Measurements from ENCODE around the gene CDC73. TPM values are rescaled to one million over a fixed set of nuclear protein-coding genes. Genes with fewer than 3 reads are reported as not detected.
"Not testable (repeated sequence)": the region's sequence is repeated elsewhere in the genome, so short reads cannot be mapped to it uniquely, and the experiment has no call there.

CDC73 gene
- total RNA-seq, 1 donor from 2014 or later, result 71.1 TPM

DNA sequence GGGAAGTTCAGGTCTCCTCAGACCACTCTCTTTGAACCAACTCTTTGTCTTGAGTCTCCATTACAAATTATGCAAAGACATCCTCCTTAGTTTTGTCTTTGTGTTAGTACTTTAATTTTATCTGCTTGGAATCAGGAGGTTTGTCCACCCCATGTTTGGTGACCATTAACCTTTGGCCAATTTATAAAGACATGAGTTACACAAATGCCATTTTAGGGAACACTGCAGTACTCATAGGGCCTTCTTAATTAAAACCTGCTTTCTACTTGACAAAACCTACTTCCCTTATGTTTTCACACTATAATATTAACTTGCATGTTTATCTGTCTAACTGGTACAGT, 7.9 kb upstream of the CDC73 start:
- no peaks in the 10 kb centered on the region for H3K27me3 Mint-ChIP-seq (ENCODE audit: low read depth)
- H3K4me3 Mint-ChIP-seq, result no peak overlapping the region
- no peak overlapping the region for H3K27ac Mint-ChIP-seq
- TF ChIP-seq, protein P1, sequence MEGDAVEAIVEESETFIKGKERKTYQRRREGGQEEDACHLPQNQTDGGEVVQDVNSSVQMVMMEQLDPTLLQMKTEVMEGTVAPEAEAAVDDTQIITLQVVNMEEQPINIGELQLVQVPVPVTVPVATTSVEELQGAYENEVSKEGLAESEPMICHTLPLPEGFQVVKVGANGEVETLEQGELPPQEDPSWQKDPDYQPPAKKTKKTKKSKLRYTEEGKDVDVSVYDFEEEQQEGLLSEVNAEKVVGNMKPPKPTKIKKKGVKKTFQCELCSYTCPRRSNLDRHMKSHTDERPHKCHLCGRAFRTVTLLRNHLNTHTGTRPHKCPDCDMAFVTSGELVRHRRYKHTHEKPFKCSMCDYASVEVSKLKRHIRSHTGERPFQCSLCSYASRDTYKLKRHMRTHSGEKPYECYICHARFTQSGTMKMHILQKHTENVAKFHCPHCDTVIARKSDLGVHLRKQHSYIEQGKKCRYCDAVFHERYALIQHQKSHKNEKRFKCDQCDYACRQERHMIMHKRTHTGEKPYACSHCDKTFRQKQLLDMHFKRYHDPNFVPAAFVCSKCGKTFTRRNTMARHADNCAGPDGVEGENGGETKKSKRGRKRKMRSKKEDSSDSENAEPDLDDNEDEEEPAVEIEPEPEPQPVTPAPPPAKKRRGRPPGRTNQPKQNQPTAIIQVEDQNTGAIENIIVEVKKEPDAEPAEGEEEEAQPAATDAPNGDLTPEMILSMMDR (IDR thresholded peaks at IDR 0.05; ENCODE audit: unreplicated experiment), result no peak
- no peak for DNase-seq (ENCODE audit: low spot score in 2 of 2, unreplicated experiment in 2 of 2)
- no peaks in the 10 kb centered on the region for H3K9me3 Mint-ChIP-seq
- peaks cover 11% of the 10 kb centered on the region for H3K4me1 Mint-ChIP-seq
- no peaks in the 10 kb centered on the region for H3K36me3 Mint-ChIP-seq

DNA sequence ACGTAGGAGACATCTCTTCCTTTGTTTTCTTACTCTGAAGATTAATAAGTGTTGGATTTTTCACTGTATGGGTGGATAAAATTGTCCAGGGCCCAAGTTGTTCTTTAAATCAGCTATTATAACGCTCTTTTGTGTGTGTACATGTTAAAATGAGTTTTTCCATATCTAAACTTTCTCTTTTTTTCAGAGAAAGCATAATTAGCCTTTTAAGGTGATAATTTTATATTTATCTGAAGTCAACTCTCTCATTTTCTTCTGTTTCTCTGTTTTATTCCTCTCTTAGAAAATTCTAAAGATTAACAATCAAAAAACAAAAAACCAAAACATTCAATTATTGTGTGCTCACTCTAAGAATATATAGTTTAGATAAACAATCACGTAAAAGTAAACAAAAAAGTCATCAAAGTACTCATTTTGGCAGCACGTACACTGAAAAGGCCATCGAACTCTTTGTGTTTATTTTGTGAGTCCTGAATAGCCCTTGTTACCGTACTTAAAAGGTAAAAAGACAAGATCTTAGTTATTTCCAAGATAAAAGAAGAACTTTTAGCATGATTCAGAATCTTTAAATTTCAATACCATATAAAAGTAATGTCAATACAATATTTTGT, 7.2 kb upstream of the CDC73 start:
- H3K4me1 Mint-ChIP-seq, result peaks cover 11% of the 10 kb centered on the region
- no peak overlapping the region for H3K27ac Mint-ChIP-seq
- no peaks in the 10 kb centered on the region for H3K36me3 Mint-ChIP-seq
- no peak for DNase-seq (ENCODE audit: low spot score in 2 of 2, unreplicated experiment in 2 of 2)
- no peaks in the 10 kb centered on the region for H3K27me3 Mint-ChIP-seq (ENCODE audit: low read depth)
- no peaks in the 10 kb centered on the region for H3K9me3 Mint-ChIP-seq
- no peak overlapping the region for H3K4me3 Mint-ChIP-seq
- TF ChIP-seq, protein P1 (IDR thresholded peaks at IDR 0.05; ENCODE audit: unreplicated experiment), result no peak

DNA sequence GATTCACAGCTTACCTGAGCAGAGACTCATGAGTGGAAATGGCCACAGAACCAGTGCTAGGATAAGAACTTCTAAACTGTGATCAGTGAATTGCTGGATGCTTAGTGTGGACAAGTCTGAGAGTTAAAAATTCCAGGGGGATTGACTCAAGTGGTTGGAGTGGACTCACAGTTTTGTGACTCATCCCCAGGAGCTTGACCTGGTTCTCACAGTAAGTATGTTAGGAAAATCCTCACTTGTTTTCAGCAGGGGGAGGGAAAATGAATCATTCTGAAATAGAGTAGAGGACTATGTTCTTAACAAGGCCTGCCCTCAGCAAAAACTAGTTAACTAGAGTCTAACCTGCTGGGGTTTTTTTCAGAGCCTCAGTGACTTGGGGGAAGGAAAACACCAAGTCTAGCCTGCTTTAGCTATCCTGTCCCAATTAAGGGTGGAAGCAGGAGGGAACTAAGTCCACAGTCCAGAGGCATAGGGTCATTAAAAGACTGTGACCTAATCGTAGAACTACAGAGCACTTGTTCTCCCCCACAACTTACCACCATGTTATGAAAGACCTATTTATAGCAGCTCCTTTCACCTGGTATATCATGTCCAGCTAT, 6.1 kb upstream of the CDC73 start:
- no peak for DNase-seq (ENCODE audit: low spot score in 2 of 2, unreplicated experiment in 2 of 2)
- Mint-ChIP-seq H3K27me3 (ENCODE audit: low read depth) (no peaks in the 10 kb centered on the region), H3K9me3 (no peaks in the 10 kb centered on the region), H3K4me1 (peaks cover 11% of the 10 kb centered on the region), H3K36me3 (no peaks in the 10 kb centered on the region), H3K27ac (no peak overlapping the region), H3K4me3 (no peak overlapping the region)
- TF ChIP-seq, protein P1 (IDR thresholded peaks at IDR 0.05; ENCODE audit: unreplicated experiment), result no peak

DNA sequence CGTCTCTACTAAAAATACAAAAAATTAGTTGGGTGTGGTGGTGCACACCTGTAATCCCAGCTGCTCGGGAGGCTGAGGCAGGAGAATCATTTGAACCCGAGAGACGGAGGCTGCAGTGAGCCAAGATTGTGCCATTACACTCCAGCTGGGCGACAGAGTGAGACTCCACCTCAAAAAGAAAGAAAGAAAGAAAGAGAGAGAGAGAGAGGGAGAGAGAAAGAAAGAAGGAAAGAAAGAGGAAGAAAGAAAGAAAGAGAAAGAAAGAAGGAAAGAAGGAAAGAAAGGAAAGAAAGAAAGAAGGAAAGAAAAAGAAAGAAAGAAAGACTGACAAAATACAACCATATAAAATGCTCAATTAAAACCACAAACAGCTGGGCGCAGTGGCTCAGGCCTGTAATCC, 4.7 kb upstream of the CDC73 start:
- not testable (repeated sequence) for DNase-seq (ENCODE audit: low spot score in 2 of 2, unreplicated experiment in 2 of 2); H3K36me3 Mint-ChIP-seq; H3K4me3 Mint-ChIP-seq; H3K27ac Mint-ChIP-seq; H3K27me3 Mint-ChIP-seq (ENCODE audit: low read depth); H3K4me1 Mint-ChIP-seq; H3K9me3 Mint-ChIP-seq

DNA sequence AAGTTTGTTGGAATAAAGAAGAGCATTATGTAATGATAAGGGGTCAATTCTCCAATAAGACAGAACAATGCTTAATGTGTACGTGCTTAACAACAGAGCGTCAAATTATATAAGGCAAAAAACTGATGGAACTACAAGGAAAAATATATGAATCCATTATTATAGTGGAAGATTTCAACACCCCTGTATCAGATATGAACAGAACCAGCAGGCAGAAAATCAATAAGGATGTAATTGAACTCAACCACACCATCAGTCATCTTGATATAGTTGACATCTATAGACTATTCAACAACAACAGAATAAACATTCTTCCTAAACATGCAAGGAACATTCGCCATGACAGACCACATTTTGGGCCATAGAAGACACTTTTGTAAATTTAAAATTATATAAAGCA, 3.6 kb upstream of the CDC73 start:
- Mint-ChIP-seq H3K4me1 (peaks cover 7% of the 10 kb centered on the region), H3K27me3 (ENCODE audit: low read depth) (no peaks in the 10 kb centered on the region), H3K4me3 (no peak overlapping the region), H3K9me3 (no peaks in the 10 kb centered on the region), H3K36me3 (no peaks in the 10 kb centered on the region), H3K27ac (no peak overlapping the region)
- no peak for DNase-seq (ENCODE audit: low spot score in 2 of 2, unreplicated experiment in 2 of 2)
- TF ChIP-seq, protein P1 (IDR thresholded peaks at IDR 0.05; ENCODE audit: unreplicated experiment), result no peak

DNA sequence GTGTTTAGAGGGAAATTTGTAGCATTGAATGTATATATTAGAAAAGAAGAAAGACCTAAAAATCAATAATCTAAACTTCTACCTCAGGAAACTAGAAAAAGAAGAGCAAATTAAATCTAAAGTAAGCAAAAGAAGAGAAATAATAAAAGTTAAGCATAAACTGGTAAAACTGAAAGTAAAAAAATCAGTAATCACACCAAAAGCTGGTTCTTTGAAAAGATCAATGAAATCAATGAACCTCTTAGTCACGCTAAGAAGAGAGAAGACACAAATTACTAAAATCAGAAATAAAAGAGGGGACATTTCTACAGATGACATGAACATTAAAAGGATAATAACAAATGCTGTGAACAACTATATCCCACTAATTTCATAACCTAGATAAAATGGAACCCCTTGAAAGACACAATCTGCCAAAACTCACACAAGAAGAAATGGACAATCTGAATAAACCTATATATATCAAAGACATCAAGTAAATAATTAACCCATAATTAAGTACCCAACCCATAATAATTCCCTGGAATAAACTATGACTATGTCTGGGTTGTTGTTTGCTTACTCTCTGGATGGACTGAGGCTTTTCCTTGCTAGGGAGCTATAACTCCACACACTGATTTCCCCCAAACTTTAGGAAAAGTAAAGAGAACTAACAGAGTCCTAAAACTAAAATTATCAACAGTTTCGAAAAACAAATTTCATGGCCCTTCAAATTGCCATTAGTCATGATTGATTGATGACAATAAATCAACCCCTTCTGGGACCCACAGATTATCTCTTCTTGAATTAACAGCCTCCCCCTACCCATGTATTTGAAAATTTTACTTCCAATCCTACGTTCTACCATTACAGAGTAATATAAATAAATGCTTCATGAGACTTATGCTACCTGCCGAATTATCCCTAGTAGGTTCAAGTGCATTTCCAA, 2.8 kb upstream of the CDC73 start:
- H3K4me3 Mint-ChIP-seq, result no peak overlapping the region
- H3K36me3 Mint-ChIP-seq, result no peaks in the 10 kb centered on the region
- H3K9me3 Mint-ChIP-seq, result no peaks in the 10 kb centered on the region
- no peaks in the 10 kb centered on the region for H3K27me3 Mint-ChIP-seq (ENCODE audit: low read depth)
- TF ChIP-seq, protein P1 (IDR thresholded peaks at IDR 0.05; ENCODE audit: unreplicated experiment), result no peak
- no peak for DNase-seq (ENCODE audit: low spot score in 2 of 2, unreplicated experiment in 2 of 2)
- no peak overlapping the region for H3K27ac Mint-ChIP-seq
- peaks cover 15% of the 10 kb centered on the region for H3K4me1 Mint-ChIP-seq
